ACC112 (cell line): Measurements from ENCODE around the gene GALNT14.

Experiments used
- H2AFZ ChIP-seq: fragments of 200-600 bp; sonication (generic); one replicate; pipeline ENCODE4 v1.6.0; 2017; ENCODE audit warnings: antibody characterized with exemption, low read length; ENCODE audit not compliant: unreplicated experiment
- H3K27ac ChIP-seq: fragments of 200-600 bp; sonication (generic); 2 replicates; pipeline ENCODE4 v1.5.1; 2014; ENCODE audit warnings: low read depth, mild to moderate bottlenecking, antibody characterized with exemption, low read length, moderate library complexity
- H3K27me3 ChIP-seq: fragments of 200-600 bp; sonication (generic); 2 replicates; pipeline ENCODE4 v1.6.1; 2014; ENCODE audit warnings: mild to moderate bottlenecking, antibody characterized with exemption, low read length, moderate library complexity, mixed read lengths; ENCODE audit not compliant: insufficient read depth
- H3K36me3 ChIP-seq: fragments of 200-600 bp; sonication (generic); 2 replicates; pipeline ENCODE4 v1.6.1; 2016; ENCODE audit warnings: mild to moderate bottlenecking, antibody characterized with exemption, low read length, moderate library complexity, mixed read lengths; ENCODE audit not compliant: insufficient read depth
- H3K4me1 ChIP-seq: fragments of 200-600 bp; sonication (generic); one replicate; pipeline ENCODE4 v1.6.1; 2016; ENCODE audit warnings: low read length, mixed read lengths; ENCODE audit not compliant: insufficient read depth, unreplicated experiment, control insufficient read depth
- H3K4me3 ChIP-seq: fragments of 200-600 bp; sonication (generic); 2 replicates; pipeline ENCODE4 v1.5.1; 2014; ENCODE audit warnings: mild to moderate bottlenecking, low read depth, low read length
- H3K79me2 ChIP-seq: fragments of 200-600 bp; sonication (generic); one replicate; pipeline ENCODE4 v1.6.0; 2016; ENCODE audit warnings: low read length; ENCODE audit not compliant: control insufficient read depth, unreplicated experiment, insufficient read depth

The GALNT14 gene

DNA sequence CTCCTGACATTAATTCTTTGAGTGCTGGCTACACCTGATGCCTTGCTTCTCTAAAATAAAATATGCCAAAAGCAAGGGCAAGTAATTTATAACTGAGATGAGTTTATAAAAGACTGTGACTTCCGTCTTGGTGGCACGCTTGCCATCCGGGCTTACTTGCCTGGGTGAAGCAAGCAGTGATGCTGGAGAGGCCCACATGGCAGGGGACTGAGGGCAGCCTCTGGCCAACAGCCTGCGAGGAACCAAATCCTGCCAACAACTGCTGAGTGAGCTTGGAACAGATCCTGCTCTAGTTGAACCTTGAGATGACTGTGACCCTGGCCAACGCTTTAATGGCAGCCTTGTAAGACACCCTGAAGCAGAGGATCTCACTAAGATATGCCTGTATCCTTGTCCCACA, 234.9 kb downstream of the GALNT14 start:
- Histone ChIP-seq H3K27ac (no peak overlapping the region), H3K36me3 (no peaks in the 10 kb centered on the region), H2AFZ (no peak overlapping the region), H3K79me2 (no peaks in the 10 kb centered on the region), H3K4me1 (no peaks in the 10 kb centered on the region), H3K27me3 (no peaks in the 10 kb centered on the region), H3K4me3 (no peak overlapping the region)

DNA sequence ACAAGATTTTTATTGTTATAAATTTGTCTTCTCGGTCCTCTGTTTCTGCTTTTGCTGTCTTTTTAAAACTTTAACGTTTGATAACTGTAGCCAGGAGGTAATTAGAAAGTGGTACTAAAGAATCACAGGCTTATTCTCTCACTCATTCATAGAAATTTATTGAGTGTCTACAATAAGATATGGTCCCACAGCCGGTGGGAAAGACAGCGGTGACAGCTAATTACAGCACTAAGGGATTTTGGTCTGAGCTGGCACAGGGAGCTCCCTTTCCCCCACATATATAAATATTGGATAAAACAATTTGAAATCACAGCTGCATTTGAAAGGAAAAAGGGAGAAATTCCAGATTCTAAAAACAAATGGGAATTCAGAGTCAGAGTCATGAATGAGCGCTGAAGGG, 237.9 kb downstream of the GALNT14 start:
- H3K27ac ChIP-seq, result no peak overlapping the region
- no peak overlapping the region for H3K4me3 ChIP-seq
- no peak overlapping the region for H2AFZ ChIP-seq
- H3K36me3 ChIP-seq, result no peaks in the 10 kb centered on the region
- H3K27me3 ChIP-seq, result no peaks in the 10 kb centered on the region
- H3K79me2 ChIP-seq, result no peaks in the 10 kb centered on the region
- H3K4me1 ChIP-seq, result no peaks in the 10 kb centered on the region

DNA sequence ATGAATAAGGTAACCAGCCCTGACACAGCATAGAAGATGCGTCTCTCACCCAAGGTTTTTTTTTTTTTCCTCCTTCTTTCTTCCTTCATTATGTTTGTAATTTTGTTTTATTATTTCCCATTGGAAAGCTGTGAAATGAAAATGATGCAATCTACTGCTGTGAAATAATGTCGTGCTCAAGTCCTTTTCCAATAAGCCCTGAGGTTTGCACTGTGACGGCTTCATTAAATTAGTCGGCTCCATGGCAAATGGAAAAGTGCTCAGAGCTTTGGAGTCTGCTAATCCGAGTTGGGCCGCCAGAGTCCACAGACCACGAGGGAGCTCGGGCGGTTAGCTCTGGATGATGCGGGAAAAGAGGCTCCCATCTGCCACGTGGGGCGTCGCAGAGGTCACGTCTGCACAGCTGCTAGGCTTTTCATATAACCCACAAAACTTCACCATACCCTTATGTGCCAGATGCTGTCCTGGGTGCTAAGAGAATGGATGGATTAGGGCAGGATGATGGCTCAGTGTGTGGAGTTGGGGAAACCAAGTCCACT, 238.7 kb downstream of the GALNT14 start:
- no peaks in the 10 kb centered on the region for H3K79me2 ChIP-seq
- no peak overlapping the region for H2AFZ ChIP-seq
- no peaks in the 10 kb centered on the region for H3K36me3 ChIP-seq
- no peak overlapping the region for H3K27ac ChIP-seq
- H3K4me1 ChIP-seq, result no peaks in the 10 kb centered on the region
- no peak overlapping the region for H3K4me3 ChIP-seq
- H3K27me3 ChIP-seq, result no peaks in the 10 kb centered on the region

DNA sequence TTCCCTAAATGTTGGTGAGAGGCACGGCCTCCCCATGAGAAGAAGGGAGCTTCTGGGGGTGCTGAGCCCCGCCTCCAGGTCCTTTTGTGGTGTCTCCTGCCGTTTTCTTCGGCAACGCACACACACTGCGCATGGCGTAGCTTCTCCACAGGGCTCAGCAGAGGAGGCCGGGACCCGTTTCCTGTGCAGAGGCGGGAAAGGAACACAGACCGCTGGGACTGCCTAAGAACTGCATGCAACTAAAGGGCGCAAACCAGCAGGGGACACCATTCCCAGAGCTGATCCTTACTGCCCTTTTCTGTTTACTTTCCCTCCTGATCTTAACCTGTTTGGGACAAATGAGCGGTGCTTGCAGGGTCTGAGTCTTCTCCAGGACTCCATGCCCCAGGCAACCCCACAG, 240.7 kb downstream of the GALNT14 start:
- H2AFZ ChIP-seq, result no peak overlapping the region
- no peaks in the 10 kb centered on the region for H3K36me3 ChIP-seq
- no peaks in the 10 kb centered on the region for H3K79me2 ChIP-seq
- no peaks in the 10 kb centered on the region for H3K4me1 ChIP-seq
- no peaks in the 10 kb centered on the region for H3K27me3 ChIP-seq
- no peak overlapping the region for H3K4me3 ChIP-seq
- H3K27ac ChIP-seq, result no peak overlapping the region

DNA sequence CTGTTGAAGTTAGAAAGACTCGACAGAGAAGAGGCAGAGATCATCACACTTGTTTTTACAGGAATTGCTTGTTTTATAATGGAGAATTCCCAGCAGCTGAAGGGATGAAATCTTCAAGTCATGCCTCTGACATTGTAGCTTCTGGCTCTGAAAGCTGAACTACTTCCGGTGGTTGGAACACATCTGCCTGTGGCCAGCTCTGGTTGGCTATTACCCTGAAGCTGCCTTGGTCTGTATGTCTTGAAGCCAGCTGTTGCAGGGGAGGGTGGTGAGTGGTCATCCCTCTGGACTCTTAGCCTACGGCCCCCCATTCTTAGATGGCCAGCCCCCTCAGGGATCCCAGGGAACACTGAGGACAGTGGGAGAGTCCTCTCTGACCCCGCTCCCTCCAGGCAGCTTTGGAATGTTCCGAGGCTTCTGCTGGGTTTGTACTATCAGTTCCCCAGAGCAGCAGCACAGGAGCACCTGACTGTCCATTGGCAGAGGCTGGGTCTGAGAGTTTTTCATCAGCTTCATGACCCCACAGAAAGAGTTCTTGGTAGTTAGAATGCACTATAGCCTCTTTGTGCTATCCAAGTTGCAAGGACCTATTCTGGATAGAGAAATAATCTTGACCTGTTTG, 243.6 kb downstream of the GALNT14 start:
- H3K27ac ChIP-seq, result no peak overlapping the region
- no peaks in the 10 kb centered on the region for H3K27me3 ChIP-seq
- no peaks in the 10 kb centered on the region for H3K36me3 ChIP-seq
- H3K4me3 ChIP-seq, result no peak overlapping the region
- no peaks in the 10 kb centered on the region for H3K4me1 ChIP-seq
- no peak overlapping the region for H2AFZ ChIP-seq
- no peaks in the 10 kb centered on the region for H3K79me2 ChIP-seq

DNA sequence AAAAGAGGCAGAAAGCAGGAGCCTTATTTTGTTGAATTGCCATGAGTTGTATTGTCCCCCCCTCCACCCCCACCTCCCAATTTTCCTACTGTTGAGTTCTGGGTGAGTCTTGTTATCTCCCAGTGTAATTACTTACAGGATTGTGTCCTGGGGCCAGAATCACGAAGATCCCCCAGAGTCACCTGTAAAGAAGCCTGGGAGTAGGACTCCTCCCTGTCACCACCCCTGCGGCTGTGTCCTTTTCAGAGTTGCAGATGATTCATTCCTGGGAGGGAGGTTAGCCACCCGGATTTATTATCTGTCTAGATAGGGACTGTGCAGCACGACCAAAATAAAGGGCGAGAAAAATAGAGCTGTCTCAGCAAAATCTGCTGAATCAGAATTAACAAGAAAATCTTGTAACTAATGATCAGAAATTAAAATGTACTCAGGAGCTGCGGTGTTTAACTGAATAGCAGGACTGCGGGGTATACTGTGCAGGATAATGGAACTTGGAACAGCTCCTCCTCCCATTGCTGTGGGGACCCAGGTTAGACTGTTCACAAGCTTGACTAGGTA, 249.3 kb downstream of the GALNT14 start:
- no peaks in the 10 kb centered on the region for H3K79me2 ChIP-seq
- no peaks in the 10 kb centered on the region for H3K4me1 ChIP-seq
- H2AFZ ChIP-seq, result no peak overlapping the region

DNA sequence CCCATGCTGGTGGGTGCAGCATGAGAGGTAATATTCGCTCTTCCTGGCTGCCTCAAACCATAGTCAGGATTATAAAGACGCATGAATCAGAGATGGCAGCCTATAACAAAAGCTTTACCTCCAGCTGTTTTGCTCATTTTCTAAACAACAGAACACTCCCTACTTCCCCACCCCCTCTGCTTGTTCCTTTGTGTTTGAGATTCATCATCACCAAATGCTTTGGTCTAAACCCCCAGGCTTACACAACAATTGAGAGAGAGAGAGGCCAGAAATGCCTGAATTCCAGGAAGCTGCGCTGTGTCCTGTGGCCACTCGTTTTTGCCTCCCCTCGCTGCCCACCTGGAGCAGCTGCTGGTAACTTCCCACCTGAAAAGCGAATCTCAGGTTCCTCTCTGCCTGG, 252.2 kb downstream of the GALNT14 start:
- Histone ChIP-seq H2AFZ (no peak overlapping the region), H3K4me3 (no peak overlapping the region), H3K79me2 (no peaks in the 10 kb centered on the region), H3K27me3 (no peaks in the 10 kb centered on the region), H3K36me3 (no peaks in the 10 kb centered on the region), H3K4me1 (no peaks in the 10 kb centered on the region), H3K27ac (no peak overlapping the region)

More for the DNA sequence above, 249.3 kb downstream of the GALNT14 start:
- Histone ChIP-seq H3K4me3 (no peak overlapping the region), H3K27me3 (no peaks in the 10 kb centered on the region), H3K36me3 (no peaks in the 10 kb centered on the region), H3K27ac (no peak overlapping the region)

DNA sequence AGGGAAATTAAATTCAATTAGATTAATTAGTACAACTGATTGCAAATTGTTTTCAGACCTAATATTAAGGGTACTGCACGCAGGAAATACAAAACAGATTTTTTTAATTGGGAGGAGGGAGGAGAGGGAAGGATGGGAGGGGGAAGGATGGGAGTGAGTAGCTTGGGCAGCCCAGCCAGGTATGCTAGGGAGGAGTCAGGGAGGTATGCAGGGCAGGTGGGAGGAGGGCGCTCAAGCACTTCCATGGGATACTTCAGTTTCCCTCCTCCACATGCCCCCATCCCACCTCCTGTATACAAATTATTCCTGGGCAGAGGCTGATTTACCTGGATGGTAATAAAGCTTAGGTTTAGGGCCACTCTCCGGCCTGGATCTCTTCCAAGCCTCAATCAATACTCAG, 254.4 kb downstream of the GALNT14 start:
- no peaks in the 10 kb centered on the region for H3K27me3 ChIP-seq
- H3K79me2 ChIP-seq, result no peaks in the 10 kb centered on the region
- H2AFZ ChIP-seq, result no peak overlapping the region
- H3K36me3 ChIP-seq, result no peaks in the 10 kb centered on the region
- no peak overlapping the region for H3K27ac ChIP-seq
- no peak overlapping the region for H3K4me3 ChIP-seq
- no peaks in the 10 kb centered on the region for H3K4me1 ChIP-seq

DNA sequence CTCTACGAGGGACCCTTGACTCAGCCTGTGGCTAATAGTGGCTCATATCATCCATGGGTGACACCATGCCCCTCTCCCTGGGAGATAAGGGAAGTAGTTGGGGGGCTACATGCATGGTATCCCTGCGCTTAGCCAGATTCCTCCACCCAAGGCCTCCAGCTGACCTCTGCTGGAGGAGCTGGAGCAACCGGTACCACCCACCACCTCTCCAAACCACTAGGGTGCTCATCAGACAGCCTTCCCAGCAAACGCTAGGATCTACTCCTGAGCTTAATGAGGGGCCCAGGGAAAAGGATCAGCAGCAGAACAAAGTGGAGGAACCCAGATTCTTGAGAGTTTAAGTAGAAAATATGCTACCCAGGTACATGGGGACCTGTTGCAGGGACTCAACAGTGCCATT, 255.1 kb downstream of the GALNT14 start:
- no peak overlapping the region for H2AFZ ChIP-seq
- no peaks in the 10 kb centered on the region for H3K79me2 ChIP-seq
- H3K36me3 ChIP-seq, result no peaks in the 10 kb centered on the region
- no peak overlapping the region for H3K4me3 ChIP-seq
- H3K4me1 ChIP-seq, result no peaks in the 10 kb centered on the region
- H3K27ac ChIP-seq, result no peak overlapping the region
- H3K27me3 ChIP-seq, result no peaks in the 10 kb centered on the region

DNA sequence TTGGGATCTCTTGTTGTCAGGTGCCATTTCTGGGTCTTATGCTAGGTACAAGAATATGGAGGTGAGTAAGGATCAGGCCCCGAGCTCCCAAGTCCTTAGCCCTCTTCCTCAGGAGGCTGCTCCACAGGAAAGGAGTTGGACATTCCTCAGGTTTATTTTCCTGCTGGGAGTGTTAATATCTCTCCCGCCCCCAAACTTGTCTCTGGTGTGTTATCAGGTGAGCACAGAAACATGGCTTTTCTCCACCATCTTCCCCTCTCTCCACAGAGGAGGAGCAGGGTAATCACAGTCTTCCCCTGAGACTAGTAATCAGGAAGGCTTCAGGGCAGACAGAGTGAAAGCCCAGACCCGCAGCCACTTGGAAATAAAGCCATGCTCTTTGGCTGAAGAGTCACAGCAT, 257.7 kb downstream of the GALNT14 start:
- H3K27me3 ChIP-seq, result no peaks in the 10 kb centered on the region
- H3K27ac ChIP-seq, result no peak overlapping the region
- no peaks in the 10 kb centered on the region for H3K36me3 ChIP-seq
- H3K4me1 ChIP-seq, result no peaks in the 10 kb centered on the region
- H2AFZ ChIP-seq, result no peak overlapping the region
- H3K4me3 ChIP-seq, result no peak overlapping the region
- H3K79me2 ChIP-seq, result no peaks in the 10 kb centered on the region

DNA sequence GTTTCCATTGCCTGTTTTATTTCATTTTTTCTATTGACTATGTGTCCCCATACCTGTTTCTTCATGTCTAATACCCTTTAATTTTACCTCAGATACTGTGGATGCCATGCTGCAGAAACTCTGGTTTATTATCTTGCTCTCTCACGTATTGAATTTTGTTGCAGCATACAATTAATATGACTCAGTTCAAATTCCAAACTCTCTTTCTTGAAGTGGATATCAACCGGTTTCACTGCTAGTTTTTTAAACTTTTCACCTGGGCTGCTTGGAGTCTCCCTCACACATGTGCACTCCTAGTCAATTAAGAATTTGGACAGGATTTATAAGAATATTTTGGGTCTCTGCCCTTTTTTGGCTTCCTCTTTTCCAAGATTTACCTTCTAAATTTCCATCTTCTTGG, 260.4 kb downstream of the GALNT14 start:
- no peaks in the 10 kb centered on the region for H3K79me2 ChIP-seq
- no peak overlapping the region for H3K4me3 ChIP-seq
- H2AFZ ChIP-seq, result no peak overlapping the region

More for the DNA sequence above, 260.4 kb downstream of the GALNT14 start:
- Histone ChIP-seq H3K27ac (no peak overlapping the region), H3K27me3 (no peaks in the 10 kb centered on the region), H3K36me3 (no peaks in the 10 kb centered on the region), H3K4me1 (no peaks in the 10 kb centered on the region)
